HG03378 (cell line): Measurements from ENCODE around the gene MINDY3.
"Not testable (repeated sequence)": the region's sequence is repeated elsewhere in the genome, so short reads cannot be mapped to it uniquely, and the experiment has no call there.

ENCODE experiments used
- ATAC-seq: cut with Tn5 transposase; IDR thresholded peaks from one replicate; pipeline ENCODE4 v1.9.1; 2021; ENCODE audit warnings: mild to moderate bottlenecking, moderate library complexity; ENCODE audit not compliant: unreplicated experiment

The MINDY3 gene

GRCh38 chr10:15857107-15857575 lies 3.2 kb downstream of the MINDY3 start:
- no peak for ATAC-seq

GRCh38 chr10:15856328-15857015 lies 3.8 kb downstream of the MINDY3 start:
- no peak for ATAC-seq

- no peak for ATAC-seq
Measured at GRCh38 chr10:15853800-15854199, 6.5 kb downstream of the MINDY3 start.

GRCh38 chr10:15852111-15852557 lies 8.2 kb downstream of the MINDY3 start:
- ATAC-seq, result no peak

DNA sequence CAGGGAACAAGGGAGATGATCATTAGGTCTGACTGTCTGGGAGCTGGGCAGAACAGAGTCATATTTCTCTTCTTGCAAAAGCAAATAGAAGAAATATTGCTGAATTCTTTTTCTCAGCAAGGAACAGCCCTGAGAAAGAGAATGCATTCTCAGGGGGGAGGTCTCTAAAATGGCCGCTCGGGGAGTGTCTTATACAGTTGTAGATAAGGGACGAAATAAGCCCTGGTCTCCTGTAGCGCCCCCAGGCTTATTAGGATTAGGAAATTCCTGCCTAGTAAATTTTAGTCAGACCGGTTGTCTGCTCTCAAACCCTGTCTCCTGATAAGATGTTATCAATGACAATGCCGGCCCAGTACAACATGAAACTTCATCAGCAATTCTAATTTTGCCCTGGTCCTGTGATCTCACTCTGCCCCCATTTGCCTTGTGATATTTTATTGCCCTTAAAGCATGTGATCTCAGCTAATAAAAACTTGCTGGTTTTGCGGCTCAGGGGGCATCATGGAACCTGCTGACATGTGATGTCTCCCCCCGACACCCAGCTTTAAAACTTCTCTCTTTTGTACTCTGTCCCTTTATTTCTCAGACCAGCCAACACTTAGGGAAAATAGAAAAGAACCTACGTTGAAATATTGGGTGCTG lies 9.8 kb downstream of the MINDY3 start:
- not testable (repeated sequence) for ATAC-seq

DNA sequence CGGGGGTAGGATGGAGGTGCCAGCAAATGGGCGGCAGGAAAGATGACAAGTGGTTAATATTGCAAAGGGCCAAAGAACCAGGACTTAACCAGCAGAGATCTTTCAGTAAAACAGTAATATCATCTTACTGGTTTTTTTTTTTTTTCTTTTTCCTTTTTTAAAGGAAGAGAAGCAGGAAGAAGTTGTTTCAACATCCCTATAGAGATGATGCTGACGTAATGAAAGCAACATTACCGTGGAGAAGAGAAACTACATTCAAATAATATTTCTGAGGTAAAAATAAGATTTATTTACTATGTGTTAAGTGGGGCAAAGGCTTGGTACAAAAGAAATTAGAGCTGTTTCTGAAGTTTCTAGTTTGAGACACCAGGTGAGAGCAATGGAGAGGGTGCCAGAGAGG lies 11.0 kb downstream of the MINDY3 start:
- no peak for ATAC-seq

GRCh38 chr10:15847481-15847880 lies 12.8 kb downstream of the MINDY3 start:
- no peak for ATAC-seq

GRCh38 chr10:15844517-15844916 lies 15.8 kb downstream of the MINDY3 start:
- ATAC-seq, result no peak

DNA sequence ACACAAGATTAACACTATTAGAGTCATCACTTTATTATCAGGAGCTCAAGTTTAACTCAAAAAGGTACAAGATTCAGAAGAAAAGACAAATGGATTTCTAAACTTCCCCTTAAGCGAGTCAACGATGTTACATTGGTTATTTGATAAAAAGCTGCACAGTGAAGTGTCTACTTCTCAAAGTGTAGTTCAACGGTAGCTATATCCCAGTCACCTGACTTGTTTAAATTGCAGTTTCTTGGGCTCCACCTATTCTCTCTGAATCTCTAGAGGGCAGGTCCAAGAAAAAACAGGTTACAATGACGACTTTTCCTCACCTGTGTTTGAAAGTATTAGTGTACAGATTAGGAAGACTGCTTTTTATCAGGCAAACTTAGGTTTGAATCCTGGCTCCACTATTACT lies 16.6 kb downstream of the MINDY3 start:
- ATAC-seq, result no peak

DNA sequence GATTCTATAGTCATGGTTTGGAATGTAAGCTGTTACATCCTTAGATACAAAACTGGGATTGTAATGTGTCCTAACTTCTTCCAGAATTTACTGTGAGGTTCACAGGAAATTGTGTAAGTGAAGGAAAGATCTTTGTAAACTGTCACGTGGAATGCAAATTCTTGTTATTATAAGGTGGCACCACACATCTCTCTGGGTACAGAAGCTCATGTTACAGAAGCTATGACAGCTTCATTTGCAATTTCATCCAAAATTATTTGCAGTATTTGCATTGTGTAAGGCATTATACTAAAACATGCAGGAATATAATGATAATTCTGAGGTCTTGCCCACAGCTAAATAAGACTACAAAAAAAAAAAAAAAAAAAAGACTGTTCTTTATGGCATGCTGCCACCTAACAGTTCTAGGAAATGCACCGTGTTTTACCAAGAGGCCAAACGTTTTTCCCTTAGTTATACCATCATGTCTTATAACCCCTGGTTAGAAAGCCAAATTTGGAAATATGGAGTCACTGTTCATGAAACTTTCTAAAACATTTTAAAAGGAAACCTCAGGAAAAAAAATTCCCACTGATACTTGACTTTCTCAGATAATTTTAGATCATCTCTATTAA lies 17.6 kb downstream of the MINDY3 start:
- no peak for ATAC-seq

DNA sequence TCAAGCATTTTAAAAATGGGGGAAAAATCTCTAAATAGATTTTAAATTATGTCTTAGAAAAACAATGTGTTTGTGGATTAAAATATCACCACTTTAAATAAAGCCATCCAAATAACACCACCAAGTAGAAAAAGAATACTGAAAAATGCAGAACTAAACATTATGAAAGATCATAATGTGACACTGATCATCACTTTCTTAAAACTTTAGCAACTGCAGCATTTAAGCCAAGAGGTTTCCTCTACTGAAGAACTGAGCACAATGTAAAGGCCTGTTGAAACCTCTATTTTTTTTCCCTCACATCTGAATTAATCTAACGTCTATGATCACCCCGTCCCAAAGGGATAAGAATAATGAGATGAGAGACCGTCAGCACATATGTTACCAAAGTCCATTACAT lies 18.6 kb downstream of the MINDY3 start:
- no peak for ATAC-seq

DNA sequence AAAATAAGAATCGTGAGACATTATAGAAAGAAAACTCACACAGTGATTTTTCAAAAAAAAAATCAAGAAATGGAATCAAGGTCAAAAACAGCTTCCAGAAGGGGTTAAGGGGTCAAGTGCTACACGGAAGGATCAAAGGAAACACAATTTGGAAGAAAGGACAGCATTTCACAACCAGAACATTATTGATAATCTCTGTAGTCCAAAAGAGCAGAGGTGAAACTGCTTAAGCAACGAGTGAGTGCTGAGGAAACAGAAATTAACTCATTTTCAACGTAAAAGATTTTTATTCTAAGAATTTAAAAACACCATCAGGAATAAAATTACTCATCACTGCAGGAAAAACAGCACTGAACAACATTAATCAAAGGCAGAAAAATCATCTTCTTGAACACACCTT lies 23.5 kb downstream of the MINDY3 start:
- no peak for ATAC-seq

GRCh38 chr10:15829495-15829894 lies 30.8 kb downstream of the MINDY3 start:
- ATAC-seq, result no peak

DNA sequence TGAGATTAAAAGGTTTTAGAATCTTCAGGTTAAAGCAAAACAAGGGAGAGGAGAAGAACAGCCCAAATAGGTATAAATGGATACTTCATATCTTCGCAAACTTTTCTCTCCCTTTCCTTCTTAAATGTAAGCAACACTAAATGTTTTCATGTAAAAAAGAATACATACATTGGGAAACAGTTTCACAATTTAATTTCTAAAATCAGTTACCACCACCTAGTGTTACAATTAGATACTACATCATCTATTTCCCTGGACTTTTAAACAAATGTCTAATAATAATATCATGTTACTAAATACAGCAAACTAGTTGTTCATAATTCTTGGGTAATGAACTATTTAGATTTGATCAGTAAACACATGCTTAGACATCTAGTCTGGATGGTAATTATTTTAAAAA lies 35.8 kb downstream of the MINDY3 start:
- ATAC-seq, result no peak

- ATAC-seq, result no peak
Measured at GRCh38 chr10:15822131-15822530, 38.2 kb downstream of the MINDY3 start.

DNA sequence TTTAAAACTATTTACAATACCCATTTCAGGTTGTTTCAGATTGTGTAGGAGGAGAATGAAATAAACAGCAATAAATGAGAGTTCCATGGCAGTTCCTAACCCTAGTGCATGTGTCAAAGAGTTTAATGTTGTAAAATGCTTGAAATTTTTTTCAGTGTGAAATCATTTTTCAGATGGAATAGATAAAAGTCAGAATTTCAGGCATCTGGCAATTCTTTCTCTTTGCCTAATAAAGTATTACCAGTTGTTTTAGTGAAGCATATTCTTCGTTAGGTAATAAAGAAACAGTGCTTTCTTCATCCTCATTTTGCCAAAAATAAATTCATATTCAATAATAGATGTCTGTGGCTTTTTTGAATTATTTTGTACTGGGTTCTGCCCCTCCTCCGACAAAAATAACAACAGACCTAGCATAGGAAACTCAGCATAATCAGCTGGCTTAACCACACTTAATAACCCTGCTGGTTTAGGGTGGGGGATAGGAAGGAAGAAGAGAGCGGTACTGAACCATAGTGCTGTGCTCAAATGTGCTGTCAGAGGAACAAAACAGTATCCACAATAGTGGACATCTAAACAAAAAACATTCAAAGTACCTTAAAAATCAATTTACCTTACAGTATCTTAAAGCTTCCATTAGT lies 39.1 kb downstream of the MINDY3 start:
- ATAC-seq, result no peak

DNA sequence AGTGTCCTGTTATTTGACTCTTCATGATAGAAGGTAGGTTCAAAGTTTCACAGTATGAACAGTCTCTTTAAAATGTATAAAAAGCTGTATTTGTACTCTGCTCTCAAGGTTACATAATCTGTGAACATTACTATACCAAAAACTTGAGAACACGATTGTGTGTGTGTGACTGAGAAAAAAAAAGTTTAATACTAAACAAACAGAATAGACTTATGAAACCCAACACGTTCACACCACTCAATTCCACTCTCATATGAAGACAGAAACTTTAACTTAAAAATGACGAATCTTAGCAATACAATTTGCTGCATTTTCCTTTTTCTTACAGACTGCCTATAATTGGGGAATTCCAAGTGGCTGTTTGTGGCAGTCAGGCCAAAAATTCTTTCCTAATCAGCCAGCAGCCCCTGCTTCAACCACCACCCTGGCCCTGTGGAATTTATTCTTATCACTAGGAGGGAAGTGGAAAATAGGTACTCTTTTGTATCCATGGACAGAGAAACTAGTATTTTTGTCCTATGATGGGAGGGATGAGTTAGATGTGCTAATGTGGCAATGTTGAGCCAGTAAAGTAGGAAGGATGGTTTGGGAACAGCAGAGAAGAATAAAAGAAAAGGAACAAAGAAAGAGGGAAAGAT lies 42.8 kb downstream of the MINDY3 start:
- ATAC-seq, result no peak

DNA sequence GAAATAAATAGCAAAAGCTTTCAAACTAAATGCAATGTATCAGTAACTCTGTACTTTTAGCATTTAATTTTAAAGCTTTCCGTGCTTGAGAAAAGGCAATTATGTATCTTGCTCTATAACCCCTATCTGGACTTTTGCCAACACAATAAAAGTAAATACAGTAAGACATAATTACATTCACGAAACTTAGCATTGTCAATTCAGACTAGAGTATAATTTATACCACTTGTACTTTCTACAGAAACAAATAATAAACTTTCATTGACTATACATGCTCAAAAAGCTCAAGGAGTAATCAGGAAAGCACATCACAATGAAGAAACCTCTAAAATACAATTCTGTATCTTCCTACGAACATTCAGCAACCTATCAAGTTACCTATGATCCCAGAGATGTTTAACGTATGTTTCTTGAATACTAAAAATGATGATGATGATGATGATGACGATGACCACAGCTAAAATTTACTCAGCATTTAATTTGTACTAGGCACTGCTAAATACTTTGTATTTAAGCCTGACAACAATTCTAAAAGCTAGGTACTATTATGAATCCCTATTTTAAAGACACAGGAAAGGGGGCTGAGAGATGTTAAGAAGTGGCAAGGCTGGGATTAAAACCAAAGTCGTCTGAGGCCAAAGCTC lies 44.9 kb downstream of the MINDY3 start:
- no peak for ATAC-seq

GRCh38 chr10:15814565-15814964 lies 45.7 kb downstream of the MINDY3 start:
- ATAC-seq, result no peak

- no peak for ATAC-seq
Measured at GRCh38 chr10:15813415-15813814, 46.9 kb downstream of the MINDY3 start.

GRCh38 chr10:15809450-15809849 lies 50.9 kb downstream of the MINDY3 start:
- ATAC-seq, result no peak
